ENCODE data around the gene CIB4.
A peak's percentile ranks its signal among the peaks of the same experiment; 100 is the strongest.

CIB4 gene

DNA sequence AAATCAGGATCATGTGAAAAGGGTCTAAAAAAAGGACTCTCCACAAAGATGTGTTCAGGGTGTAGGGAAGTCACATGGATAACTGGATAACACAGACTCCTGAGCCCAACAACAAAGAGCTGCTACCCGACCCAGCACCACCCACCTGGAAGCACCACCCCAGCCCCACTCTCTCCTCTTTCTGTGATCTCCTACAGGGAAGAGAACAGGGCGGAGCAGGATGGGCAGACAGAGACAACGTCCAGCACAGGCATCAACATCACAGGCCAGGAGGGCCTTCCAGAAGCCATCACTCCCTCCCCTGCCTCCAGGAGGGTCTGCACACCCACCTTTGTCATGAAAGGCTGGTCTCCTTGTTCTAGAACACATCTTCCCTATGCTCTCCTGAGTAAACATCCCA lies 1.3 kb upstream of the CIB4 start:
- DNase-seq = no peak

DNA sequence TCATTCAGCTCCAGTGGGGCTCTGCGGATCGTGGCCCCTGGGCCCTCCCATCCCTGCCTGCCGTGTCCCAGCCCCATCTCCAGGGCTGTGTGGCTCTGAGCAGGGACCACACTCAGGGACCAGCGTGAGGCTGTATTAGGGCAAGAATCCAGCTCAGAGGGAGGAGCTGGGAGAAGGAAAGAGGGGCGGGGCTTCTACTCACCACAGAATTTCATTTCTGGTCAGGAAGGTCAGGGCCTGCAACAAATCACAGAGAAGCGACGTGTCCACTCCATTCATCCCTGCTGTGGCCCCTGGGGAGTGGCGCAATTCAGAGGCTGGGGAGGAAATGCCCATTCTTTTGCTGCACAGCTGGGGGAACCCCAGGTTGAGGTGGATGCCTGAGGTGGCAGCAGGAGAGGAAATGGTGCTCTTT lies 828 bp downstream of the CIB4 start:
- peak; percentile 27 for DNase-seq

DNA sequence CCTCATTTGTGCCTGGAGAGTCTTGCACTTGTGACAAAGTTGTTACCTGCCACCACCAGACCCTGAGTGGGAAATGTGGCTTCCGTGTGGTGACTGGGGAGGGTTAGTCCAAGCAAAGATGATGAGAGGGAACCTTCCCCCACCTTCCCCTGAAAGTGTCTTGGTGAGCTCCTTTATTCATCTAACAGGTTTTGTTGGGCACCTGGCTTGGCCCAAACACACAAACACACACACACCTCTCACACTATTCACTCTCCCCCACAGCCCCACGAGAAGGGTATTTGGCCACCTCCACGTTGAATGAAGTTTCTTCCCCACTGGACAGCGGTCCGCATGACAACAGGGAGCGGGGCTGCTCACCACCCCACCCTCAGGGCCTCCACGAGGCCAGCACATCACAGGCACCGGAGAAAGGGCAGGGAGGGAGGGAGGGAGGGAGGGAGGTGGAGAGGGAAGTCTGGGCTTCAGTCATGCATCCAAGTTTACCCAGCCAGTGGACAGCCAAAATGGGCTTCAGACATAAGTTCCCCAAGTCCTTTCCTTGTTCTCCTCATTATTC lies 1.4 kb downstream of the CIB4 start:
- DNase-seq = no peak

GRCh38 chr2:26637811-26638310 lies 3.3 kb downstream of the CIB4 start:
- DNase-seq = peak; percentile 17

- DNase-seq = no peak
Observed at GRCh38 chr2:26636935-26637334, 4.2 kb downstream of the CIB4 start.

DNA sequence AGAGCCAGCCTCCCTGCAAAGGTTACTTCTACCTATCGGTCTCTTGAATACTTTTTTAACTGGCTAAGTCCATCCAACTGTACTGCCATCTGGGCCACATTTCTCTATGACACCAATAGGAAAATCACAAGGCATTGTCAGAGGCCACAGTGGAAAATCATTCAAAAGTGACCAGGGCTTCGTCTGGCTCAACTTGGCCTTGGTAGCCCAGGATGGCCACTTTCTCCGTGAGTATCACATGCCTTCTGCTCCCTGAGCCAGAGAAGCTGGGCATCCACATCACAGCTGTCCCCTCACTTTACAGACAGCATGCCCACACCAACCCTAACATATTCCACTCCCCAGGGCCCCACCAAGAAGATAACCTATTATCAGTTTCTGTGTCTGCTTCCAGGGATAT lies 5.8 kb downstream of the CIB4 start:
- DNase-seq = no peak

GRCh38 chr2:26634636-26635230 lies 6.4 kb downstream of the CIB4 start:
- DNase-seq = no peak

GRCh38 chr2:26633993-26634595 lies 7.1 kb downstream of the CIB4 start:
- no peak for DNase-seq

- DNase-seq = no peak
Observed at GRCh38 chr2:26633351-26633945, 7.7 kb downstream of the CIB4 start.

DNA sequence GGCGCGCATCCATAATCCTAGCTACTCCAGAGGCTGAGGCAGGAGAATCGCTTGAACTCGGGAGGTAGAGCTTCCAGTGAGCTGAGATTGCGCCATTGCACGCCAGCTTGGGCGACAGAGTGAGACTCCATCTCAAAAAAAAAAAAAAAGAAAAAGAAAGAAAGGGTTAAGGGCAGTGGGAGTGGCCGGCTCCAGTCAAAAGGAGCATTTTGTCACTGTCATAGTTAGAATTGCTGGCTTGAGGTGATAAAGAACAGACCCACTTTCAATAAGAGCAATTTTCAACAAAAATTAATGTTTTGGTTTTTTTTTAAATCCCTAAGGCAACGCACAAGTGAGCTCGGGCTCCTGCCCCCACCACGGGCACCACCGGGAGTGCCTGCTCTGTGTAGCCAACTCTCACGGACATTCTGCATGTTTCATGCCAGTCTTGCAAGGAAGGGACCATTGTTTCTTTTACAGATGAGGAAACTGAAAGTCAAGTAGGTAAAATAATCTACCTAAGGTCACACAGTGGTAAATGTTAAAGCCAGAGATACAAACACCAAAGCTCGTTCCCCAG lies 8.5 kb downstream of the CIB4 start:
- no peak for DNase-seq

DNA sequence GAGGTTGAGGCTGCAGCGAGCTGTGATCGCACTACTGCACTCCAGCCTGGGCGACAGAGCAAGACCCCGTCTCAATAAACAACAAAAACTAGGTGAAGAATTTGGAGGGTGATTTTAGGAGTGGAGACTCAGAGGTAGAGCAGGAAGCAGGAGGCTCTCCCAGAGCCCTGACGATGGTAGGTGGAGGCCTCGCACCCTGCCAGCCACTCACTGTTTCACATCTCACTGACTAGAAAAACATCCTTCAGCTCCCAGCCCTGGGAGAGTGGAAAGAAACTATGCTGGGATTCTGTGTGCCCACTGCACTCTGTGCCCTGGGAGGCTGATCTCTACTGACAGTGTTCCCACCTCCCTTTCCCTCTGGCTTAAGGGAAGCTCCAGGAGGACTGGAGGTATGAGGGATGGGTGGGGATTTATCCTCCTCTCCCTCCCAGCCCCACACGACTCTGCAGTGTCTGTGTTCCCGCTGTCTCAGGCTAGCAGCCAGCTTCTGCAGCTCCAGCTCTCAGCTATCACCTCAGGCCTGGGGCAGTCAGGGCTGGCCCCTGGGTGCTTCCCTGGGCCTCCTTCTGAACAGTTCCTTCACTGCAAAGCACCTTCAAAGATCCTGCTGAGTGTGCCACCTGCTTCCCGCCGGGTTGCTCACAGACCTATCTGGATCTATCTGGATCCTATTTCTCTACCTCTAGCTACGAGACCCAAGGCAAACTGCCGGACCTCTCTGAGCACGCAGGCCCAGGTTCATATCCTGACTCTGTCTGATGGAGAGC lies 9.6 kb downstream of the CIB4 start:
- no peak for DNase-seq

DNA sequence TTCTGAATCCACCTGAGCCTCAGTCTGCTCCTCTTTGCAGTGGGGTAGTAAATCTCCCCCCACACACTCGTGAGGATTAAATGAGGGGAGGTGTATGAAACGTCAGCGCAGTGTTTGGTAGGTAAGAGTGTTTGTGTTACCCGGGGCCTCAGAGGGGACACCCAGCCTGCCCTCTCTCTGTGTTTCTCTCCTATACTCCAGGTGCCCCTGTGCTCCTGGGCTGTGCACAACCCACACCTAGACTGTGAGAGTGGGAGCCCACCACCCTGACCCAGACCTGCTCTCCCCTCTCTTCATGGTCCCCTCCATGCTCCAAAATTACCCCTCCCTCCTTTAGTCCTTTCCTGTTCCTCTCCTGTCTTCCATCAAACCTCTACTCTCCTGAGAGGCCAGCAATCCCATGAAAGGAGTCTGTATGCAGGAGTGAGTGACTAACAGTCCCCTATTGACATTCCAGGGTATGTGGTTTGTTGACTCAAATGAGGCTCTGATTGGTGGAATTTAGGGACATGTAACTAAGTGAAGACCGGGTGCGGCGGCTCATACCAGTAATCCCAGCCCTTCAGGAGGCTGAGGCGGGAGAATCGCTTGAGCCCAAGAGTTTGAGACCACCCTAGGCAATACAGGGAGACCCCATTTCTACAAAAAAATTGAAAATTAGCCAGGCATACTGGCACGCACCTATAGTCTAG lies 10.4 kb downstream of the CIB4 start:
- DNase-seq = no peak

GRCh38 chr2:26630235-26630634 lies 10.9 kb downstream of the CIB4 start:
- DNase-seq = no peak

GRCh38 chr2:26629751-26630150 lies 11.4 kb downstream of the CIB4 start:
- DNase-seq = no peak

- DNase-seq = no peak
Observed at GRCh38 chr2:26629346-26629630, 11.9 kb downstream of the CIB4 start.

DNA sequence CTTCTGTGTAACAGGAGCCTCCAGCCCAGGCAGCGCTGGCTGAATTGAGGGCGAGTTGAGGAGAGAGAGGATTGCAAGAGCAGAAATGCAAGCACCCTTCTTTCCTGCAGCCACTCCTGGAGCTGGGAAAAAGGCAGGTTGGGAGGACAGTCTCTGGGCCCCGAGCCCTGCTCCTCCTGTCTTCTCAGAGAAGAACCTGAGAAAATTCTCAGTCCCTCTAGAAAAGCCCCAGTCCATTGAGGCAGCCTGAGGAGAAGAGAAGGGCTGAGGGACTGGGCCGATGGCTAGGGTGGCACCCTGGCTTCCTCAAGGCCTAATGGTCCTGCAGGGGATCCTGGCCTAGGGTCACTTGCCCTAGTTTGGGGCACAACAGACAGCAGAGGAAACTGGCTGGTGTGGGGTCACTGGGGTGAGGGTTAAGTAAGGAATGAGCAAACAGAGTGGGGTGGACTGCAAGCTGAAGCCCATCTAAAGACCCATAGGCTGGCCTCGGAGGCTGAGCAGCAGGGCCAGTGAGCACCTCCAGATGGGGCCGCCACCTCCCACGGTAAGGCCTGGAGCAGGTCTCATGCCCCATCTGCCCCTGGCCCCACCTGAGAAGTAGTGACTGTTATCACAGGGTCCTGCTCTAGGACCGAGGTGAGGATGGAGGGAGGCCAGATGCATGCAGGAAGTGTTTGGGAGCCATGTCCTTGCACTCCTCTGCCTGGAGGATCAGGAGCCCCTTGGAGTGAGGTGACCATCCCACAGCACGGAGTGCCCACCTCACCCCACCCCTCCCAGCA lies 12.4 kb downstream of the CIB4 start:
- no peak for DNase-seq

- DNase-seq = no peak
Observed at GRCh38 chr2:26627350-26628105, 13.6 kb downstream of the CIB4 start.

DNA sequence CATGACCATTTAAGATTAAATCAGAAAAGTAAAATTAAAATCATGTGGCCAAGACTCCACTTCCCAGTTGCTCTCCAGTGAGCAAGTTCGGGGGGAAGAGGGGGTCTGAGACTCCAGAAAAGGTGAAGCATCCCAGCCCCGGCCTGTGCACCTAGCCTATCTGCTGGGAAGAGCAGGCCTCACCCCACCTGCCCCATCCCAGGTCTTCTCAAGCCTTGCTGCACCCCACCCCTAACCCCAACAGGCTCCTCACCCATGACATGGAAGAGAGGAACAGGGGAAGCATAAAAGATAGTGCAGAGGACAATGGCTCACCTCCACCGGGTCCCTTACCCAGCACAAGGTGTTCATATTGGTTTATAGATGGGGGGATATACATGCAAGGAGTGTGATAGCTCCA lies 14.6 kb downstream of the CIB4 start:
- DNase-seq = no peak

DNA sequence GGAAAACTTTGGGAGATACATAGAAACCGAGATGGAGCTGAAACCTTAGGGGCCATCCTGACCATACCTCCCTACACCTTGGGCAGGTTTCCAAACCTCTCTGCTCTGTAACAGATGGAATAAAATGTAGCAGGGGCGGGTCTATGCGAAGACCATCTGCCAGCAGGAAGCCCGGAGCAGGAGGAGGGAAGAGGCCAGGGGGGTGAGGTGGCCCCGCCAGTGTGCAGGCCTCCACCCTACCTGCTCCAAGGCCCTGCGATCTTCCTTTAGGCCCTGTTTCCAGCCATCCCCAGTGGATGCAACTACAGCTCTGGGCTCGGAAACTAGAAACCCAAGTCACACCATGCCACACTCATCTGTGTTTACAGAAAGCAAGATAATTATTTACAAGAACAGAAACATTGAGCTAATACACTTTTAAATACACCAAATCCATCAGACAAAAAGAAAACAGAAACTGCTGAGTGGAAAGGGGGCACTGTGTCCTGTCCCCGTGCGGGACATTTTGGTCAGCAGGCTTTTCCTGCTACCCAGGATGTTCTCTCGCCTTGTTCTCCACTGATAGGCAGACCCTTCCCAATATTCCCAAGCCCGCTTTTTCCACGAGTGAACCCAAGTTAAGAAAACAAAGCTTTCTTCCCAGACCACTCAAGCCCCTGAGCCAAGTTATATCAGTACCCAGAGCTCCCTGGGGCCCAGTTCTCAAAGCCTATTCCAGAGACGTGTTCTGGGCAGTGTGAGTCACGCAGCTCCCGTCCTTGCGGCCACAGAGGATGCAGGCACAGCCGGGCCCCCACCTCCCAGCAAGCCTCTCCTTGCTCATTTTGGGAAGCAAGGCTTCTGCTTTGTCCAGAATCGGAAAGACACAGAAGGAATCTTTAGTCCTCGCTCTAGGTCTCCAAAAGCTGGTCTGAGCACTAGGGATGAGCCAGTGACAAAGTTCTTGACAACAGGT lies 17.3 kb downstream of the CIB4 start:
- no peak for DNase-seq

Data from right kidney (tissue), 1 donor.